GM13976 (cell line): ENCODE results near the gene MRTFA.
A peak's percentile ranks its signal among the peaks of the same experiment; 100 is the strongest.

Source experiments
- DNase-seq: peaks from one replicate; pipeline ENCODE4 v3.0.0; 2012; ENCODE audit warnings: low spot score
- in situ Hi-C: fragments of 300-500 bp; cut with MboI; formaldehyde crosslinking; loops from one replicate; pipeline ENCODE4 v1.12.0; 2022; ENCODE audit warnings: low sequenced_read_pairs, mixed read lengths, inconsistent platforms; ENCODE audit not compliant: unreplicated experiment
- TF ChIP-seq, protein P1 (sequence below): IDR thresholded peaks from 2 replicates; pipeline ENCODE4 v1.5.1; 2012; ENCODE audit warnings: borderline replicate concordance, mild to moderate bottlenecking; ENCODE audit not compliant: insufficient read depth; ENCODE audit errors: extremely low read depth, missing control alignments, control extremely low read depth

MRTFA gene

DNA sequence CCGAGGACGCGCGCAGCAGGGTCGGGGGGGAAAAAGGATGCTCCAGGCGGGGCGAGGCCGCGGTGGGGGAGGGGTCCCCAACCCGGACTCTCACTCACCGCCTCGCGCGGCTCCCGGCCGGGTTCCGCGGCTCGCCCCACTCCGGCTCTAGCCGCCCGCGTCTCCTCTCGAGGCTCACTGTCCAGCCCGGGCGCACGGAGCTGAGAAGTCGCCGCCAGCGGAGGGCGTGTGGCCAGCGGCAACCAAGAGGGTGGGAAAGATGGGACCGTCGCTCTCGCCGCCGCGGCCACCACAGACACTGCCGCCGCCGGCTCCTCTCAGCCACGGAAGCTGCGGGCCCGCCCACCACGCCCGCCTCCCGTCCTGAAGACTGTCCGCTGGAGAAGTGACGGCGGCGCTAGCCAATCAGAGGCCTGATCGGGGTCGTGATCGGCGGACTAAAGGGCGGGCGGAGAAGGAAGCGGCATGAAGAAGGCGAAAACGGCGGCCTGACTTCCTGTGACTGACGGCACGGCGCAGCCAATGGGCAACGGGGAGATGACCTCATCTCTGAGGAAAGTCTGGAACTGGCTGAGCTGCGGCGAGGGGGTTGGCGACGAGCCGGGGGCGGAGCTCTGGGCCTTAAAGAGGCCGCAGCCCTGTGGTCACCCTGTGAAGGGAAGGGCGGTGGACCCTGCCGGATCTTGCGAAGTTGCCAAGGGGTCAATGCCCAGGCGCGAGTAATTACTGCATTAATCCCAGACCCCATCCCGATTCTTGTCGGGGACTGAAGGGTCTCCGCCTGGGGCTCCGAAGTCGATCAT, at the start of gene MRTFA:
Gene MRTFA (minus strand): TSS at position 340 of the 803 bp plus-strand sequence.
- in situ Hi-C loops = no loop called here
- TF ChIP-seq, protein P1, sequence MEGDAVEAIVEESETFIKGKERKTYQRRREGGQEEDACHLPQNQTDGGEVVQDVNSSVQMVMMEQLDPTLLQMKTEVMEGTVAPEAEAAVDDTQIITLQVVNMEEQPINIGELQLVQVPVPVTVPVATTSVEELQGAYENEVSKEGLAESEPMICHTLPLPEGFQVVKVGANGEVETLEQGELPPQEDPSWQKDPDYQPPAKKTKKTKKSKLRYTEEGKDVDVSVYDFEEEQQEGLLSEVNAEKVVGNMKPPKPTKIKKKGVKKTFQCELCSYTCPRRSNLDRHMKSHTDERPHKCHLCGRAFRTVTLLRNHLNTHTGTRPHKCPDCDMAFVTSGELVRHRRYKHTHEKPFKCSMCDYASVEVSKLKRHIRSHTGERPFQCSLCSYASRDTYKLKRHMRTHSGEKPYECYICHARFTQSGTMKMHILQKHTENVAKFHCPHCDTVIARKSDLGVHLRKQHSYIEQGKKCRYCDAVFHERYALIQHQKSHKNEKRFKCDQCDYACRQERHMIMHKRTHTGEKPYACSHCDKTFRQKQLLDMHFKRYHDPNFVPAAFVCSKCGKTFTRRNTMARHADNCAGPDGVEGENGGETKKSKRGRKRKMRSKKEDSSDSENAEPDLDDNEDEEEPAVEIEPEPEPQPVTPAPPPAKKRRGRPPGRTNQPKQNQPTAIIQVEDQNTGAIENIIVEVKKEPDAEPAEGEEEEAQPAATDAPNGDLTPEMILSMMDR = no peak
- peak; percentile 96 for DNase-seq

DNA sequence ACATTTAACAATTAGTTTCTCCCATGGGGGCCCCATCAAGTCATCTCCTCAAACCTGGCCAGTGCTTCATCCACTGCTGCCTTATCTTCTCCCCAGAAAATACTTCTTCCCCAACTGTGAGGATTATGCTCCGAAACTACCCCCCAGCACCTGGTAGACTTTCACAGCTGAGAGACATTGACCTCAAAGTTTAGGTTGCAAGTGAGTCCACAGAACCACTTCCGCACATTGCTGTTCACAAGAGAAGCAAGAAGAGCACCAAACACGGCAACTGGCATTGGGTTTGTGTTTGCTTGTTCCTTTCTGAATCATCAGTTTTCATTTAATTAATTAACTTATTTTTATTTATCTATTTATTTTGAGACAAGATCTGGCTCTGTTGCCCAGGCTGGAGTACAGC, 48.9 kb upstream of the MRTFA start:
- DNase-seq = no peak
- TF ChIP-seq, protein P1 = no peak
- in situ Hi-C loops = no loop called here

DNA sequence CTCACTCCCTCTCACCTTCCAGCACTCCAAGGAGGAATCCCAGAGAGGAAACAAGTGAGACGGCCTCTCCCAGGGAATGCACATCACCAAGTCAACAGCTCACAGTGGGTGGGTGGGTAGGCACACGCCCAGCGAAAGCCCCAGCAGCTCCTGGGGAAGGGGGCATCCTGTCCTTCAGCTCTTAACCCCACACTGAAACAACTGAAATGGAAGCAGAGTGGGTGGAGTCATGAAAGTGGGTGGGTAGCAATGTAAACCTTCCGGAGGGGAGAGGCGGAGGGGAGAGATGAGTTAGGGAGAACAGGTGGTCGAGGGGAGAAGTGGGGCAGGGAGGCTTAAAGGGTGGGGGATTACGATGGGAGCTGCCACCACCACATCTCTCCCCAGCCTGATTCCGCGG, 48.2 kb upstream of the MRTFA start:
- in situ Hi-C loops = no loop called here
- TF ChIP-seq, protein P1 = no peak
- no peak for DNase-seq

DNA sequence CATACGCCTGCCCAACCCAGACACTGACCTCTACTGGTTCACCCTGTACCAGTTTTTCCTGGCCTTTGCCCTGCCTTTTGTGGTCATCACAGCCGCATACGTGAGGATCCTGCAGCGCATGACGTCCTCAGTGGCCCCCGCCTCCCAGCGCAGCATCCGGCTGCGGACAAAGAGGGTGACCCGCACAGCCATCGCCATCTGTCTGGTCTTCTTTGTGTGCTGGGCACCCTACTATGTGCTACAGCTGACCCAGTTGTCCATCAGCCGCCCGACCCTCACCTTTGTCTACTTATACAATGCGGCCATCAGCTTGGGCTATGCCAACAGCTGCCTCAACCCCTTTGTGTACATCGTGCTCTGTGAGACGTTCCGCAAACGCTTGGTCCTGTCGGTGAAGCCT, 44.9 kb upstream of the MRTFA start:
- TF ChIP-seq, protein P1 = no peak
- in situ Hi-C loops = no loop called here

DNA sequence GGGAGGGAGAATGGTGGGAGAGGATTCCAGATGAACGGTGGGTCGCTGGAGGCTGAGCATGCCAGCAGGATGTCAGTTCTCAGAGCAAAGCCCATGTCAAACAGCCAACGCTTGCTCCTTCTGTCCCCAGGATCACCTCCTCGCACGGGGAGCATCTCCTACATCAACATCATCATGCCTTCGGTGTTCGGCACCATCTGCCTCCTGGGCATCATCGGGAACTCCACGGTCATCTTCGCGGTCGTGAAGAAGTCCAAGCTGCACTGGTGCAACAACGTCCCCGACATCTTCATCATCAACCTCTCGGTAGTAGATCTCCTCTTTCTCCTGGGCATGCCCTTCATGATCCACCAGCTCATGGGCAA, 44.3 kb upstream of the MRTFA start:
- TF ChIP-seq, protein P1 = no peak
- in situ Hi-C loops = no loop called here
- no peak for DNase-seq

More for the DNA sequence above, 44.9 kb upstream of the MRTFA start:
- DNase-seq = no peak

DNA sequence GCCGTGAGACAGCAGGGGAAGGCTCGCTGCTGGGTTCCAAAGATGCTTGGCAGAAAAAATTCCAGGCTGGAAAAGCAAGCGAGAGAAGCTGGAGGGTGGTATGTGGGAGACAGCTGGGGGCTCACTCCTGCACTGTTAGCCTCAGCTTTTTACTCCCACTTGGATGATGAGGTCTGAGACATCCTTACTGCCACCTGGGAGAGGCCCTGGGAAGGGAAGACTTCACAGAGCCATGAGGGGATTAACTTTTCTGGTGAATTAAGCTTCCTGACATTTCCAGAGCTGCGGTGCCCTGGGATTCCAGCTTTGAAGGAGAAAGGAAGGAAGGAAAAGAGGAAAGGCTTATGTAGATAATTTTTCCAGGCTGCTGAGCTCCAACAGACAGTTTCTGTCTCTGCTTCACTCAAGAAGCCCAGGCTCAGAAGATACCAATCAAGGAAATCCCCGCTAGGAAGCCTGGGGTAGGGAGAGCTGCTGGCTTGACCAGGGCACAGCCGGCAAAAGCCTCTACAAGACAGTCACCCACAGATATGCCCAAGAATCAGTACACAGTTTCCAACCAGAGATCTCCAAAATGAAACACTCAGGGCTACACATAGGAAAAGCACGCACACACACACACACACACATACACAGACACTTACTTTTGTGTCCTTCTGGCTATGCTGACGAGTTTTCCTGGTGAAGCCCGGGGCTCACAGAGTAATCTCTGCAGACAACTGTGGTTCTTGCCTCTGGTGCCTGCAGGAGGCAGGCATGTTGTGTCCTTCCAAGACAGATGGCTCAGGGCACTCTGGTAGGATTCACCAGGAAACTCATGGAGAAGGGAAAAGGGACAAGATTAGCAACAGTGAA, 43.7 kb upstream of the MRTFA start:
- DNase-seq = no peak
- TF ChIP-seq, protein P1 = no peak

More for the DNA sequence above, 43.7 kb upstream of the MRTFA start:
- in situ Hi-C loops = no loop called here
